ENCODE results near the gene NPAS3. TPM values are rescaled to one million over a fixed set of nuclear protein-coding genes. Genes with fewer than 3 reads are reported as not detected.

Gene NPAS3
- total RNA-seq, 1 experiment from 2014 or later, result not detected

DNA sequence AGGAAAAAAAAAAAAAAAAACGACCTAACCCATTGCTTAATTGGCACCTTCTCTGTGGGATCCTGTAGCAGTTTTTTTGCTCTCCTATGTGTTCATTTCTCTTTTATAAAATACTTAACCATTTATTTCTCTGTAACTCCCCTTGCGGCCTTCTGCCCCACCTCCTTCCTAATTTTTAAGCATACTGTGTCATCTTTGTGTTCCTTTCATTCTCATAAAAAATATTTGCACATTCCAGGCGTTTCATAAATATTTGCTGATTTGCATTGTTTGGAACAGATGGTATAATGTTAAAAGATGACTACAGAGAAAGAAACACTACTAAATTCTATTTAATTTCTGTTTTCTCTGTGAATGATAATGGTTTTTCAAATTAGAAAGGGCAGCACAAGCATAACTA, 77.9 kb downstream of the NPAS3 start:
- RAD21 ChIA-PET (ENCODE audit: low non-redundant PET in 1 of 2, low total read pairs in 2 of 2, uncharacterized antibody in 2 of 2, unreplicated experiment in 2 of 2), result no interaction called here

DNA sequence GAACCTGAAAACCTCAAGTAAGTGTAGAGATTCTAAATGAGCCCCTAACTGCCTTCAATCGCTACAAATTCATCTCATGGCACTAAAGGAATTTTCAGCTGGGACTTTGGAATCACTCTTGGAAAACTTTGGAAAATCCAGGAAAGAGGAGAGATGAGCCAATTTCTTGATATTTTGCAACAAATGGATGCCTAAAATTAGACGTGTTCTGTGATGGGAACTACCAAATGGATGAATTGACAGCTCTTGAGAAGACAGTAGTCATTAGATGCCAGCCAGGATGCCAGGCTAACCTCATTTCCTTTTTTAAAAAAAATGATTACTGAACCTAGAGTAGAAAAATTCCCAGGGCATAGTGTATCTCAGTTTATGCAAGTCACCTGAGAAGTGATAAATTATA, 78.3 kb downstream of the NPAS3 start:
- ATAC-seq, result no peak
- Histone ChIP-seq H3K27ac (ENCODE audit: low read depth, low read length) (no peak overlapping the region), H3K4me2 (ENCODE audit: low read length) (no peak overlapping the region), H3K36me3 (ENCODE audit: control insufficient read depth in 1 of 2, insufficient read depth in 2 of 2, low read length in 2 of 2) (no peaks in the 10 kb centered on the region), H3K9me3 (ENCODE audit: control insufficient read depth in 1 of 2, insufficient read depth in 1 of 2, low read depth in 1 of 2, low read length in 2 of 2) (0 out of 4 replicates have a peak, but pooled peaks cover 0 to 3% of the 10 kb centered on the region in 2 experiments), H3K79me2 (ENCODE audit: insufficient read depth, low read length) (no peaks in the 10 kb centered on the region), H3K9ac (ENCODE audit: low read length) (no peak overlapping the region), H3K4me3 (replicated peaks in 1 of 2; ENCODE audit: low read depth in 1 of 2, low read length in 2 of 2) (no peak overlapping the region), H2AFZ (ENCODE audit: low read depth, low read length, poor library complexity, severe bottlenecking) (no peak overlapping the region), H4K20me1 (ENCODE audit: insufficient read depth) (no peaks in the 10 kb centered on the region; the same call in 1 of the 2 replicates), H3K27me3 (ENCODE audit: insufficient read depth, low read length) (peaks cover 4% of the 10 kb centered on the region; the same call in 1 of the 2 replicates), H3K9me2 (ENCODE audit: insufficient read depth) (no peaks in the 10 kb centered on the region), H3K4me1 (ENCODE audit: control insufficient read depth in 1 of 2, insufficient read depth in 2 of 2, low read length in 2 of 2) (no peaks in the 10 kb centered on the region)
- BruUV-seq (replicated peaks), result no TSS peak
- intact Hi-C loops (cut with micrococcal nuclease), result no loop called here
- TF ChIP-seq, protein P1, sequence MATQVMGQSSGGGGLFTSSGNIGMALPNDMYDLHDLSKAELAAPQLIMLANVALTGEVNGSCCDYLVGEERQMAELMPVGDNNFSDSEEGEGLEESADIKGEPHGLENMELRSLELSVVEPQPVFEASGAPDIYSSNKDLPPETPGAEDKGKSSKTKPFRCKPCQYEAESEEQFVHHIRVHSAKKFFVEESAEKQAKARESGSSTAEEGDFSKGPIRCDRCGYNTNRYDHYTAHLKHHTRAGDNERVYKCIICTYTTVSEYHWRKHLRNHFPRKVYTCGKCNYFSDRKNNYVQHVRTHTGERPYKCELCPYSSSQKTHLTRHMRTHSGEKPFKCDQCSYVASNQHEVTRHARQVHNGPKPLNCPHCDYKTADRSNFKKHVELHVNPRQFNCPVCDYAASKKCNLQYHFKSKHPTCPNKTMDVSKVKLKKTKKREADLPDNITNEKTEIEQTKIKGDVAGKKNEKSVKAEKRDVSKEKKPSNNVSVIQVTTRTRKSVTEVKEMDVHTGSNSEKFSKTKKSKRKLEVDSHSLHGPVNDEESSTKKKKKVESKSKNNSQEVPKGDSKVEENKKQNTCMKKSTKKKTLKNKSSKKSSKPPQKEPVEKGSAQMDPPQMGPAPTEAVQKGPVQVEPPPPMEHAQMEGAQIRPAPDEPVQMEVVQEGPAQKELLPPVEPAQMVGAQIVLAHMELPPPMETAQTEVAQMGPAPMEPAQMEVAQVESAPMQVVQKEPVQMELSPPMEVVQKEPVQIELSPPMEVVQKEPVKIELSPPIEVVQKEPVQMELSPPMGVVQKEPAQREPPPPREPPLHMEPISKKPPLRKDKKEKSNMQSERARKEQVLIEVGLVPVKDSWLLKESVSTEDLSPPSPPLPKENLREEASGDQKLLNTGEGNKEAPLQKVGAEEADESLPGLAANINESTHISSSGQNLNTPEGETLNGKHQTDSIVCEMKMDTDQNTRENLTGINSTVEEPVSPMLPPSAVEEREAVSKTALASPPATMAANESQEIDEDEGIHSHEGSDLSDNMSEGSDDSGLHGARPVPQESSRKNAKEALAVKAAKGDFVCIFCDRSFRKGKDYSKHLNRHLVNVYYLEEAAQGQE (IDR thresholded peaks at IDR 0.05; ENCODE audit: low read depth), result no peak
- TF ChIP-seq, protein P2, sequence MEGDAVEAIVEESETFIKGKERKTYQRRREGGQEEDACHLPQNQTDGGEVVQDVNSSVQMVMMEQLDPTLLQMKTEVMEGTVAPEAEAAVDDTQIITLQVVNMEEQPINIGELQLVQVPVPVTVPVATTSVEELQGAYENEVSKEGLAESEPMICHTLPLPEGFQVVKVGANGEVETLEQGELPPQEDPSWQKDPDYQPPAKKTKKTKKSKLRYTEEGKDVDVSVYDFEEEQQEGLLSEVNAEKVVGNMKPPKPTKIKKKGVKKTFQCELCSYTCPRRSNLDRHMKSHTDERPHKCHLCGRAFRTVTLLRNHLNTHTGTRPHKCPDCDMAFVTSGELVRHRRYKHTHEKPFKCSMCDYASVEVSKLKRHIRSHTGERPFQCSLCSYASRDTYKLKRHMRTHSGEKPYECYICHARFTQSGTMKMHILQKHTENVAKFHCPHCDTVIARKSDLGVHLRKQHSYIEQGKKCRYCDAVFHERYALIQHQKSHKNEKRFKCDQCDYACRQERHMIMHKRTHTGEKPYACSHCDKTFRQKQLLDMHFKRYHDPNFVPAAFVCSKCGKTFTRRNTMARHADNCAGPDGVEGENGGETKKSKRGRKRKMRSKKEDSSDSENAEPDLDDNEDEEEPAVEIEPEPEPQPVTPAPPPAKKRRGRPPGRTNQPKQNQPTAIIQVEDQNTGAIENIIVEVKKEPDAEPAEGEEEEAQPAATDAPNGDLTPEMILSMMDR (IDR thresholded peaks at IDR 0.05 in 2 of 3, conservative IDR thresholded peaks at IDR 0.05 in 1 of 3; ENCODE audit: borderline replicate concordance in 1 of 3, insufficient read depth in 1 of 3, low read depth in 2 of 3, low read length in 2 of 3), result no peak
- no peak for TF ChIP-seq ZFX (IDR thresholded peaks at IDR 0.05)
- TF ChIP-seq EZH2 (IDR thresholded peaks at IDR 0.05), result no peak
- TF ChIP-seq EZH2phosphoT487 (IDR thresholded peaks at IDR 0.05; ENCODE audit: borderline replicate concordance), result no peak
- no peak for TF ChIP-seq TCF7L2 (IDR thresholded peaks at IDR 0.05; ENCODE audit: borderline replicate concordance, extremely low read depth, insufficient read depth, insufficient read length)
- no peak for TF ChIP-seq JUND (IDR thresholded peaks at IDR 0.05)
- POLR2A ChIA-PET, result no interaction called here
- CTCF ChIA-PET, result no interaction called here
- RAD21 ChIA-PET (ENCODE audit: low non-redundant PET in 1 of 2, low total read pairs in 2 of 2, uncharacterized antibody in 2 of 2, unreplicated experiment in 2 of 2), result no interaction called here
- DNase-seq (ENCODE audit: low read depth, low spot score), result no peak

More for the DNA sequence above, 77.9 kb downstream of the NPAS3 start:
- Histone ChIP-seq H4K20me1 (ENCODE audit: insufficient read depth) (no peaks in the 10 kb centered on the region; the same call in 1 of the 2 replicates), H3K4me2 (ENCODE audit: low read length) (no peak overlapping the region), H3K36me3 (ENCODE audit: control insufficient read depth in 1 of 2, insufficient read depth in 2 of 2, low read length in 2 of 2) (no peaks in the 10 kb centered on the region), H3K4me3 (replicated peaks in 1 of 2; ENCODE audit: low read depth in 1 of 2, low read length in 2 of 2) (no peak overlapping the region), H2AFZ (ENCODE audit: low read depth, low read length, poor library complexity, severe bottlenecking) (no peak overlapping the region), H3K9me3 (ENCODE audit: control insufficient read depth in 1 of 2, insufficient read depth in 1 of 2, low read depth in 1 of 2, low read length in 2 of 2) (0 out of 4 replicates have a peak, but pooled peaks cover 0 to 3% of the 10 kb centered on the region in 2 experiments), H3K27ac (ENCODE audit: low read depth, low read length) (no peak overlapping the region), H3K27me3 (ENCODE audit: insufficient read depth, low read length) (peaks cover 4% of the 10 kb centered on the region; the same call in 1 of the 2 replicates), H3K9me2 (ENCODE audit: insufficient read depth) (no peaks in the 10 kb centered on the region), H3K79me2 (ENCODE audit: insufficient read depth, low read length) (no peaks in the 10 kb centered on the region), H3K4me1 (ENCODE audit: control insufficient read depth in 1 of 2, insufficient read depth in 2 of 2, low read length in 2 of 2) (no peaks in the 10 kb centered on the region), H3K9ac (ENCODE audit: low read length) (no peak overlapping the region)
- DNase-seq (ENCODE audit: low read depth, low spot score) (no peak), ATAC-seq (no peak)
- ChIA-PET POLR2A (no interaction called here), CTCF (no interaction called here)
- intact Hi-C loops (cut with micrococcal nuclease), result no loop called here
- BruUV-seq (replicated peaks), result no TSS peak
- TF ChIP-seq RAD21 (IDR thresholded peaks at IDR 0.05; ENCODE audit: low read depth), result no peak
- TF ChIP-seq, protein P3, sequence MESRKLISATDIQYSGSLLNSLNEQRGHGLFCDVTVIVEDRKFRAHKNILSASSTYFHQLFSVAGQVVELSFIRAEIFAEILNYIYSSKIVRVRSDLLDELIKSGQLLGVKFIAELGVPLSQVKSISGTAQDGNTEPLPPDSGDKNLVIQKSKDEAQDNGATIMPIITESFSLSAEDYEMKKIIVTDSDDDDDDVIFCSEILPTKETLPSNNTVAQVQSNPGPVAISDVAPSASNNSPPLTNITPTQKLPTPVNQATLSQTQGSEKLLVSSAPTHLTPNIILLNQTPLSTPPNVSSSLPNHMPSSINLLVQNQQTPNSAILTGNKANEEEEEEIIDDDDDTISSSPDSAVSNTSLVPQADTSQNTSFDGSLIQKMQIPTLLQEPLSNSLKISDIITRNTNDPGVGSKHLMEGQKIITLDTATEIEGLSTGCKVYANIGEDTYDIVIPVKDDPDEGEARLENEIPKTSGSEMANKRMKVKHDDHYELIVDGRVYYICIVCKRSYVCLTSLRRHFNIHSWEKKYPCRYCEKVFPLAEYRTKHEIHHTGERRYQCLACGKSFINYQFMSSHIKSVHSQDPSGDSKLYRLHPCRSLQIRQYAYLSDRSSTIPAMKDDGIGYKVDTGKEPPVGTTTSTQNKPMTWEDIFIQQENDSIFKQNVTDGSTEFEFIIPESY (IDR thresholded peaks at IDR 0.05; ENCODE audit: extremely low read depth, insufficient replicate concordance, low read length), result no peak
- TF ChIP-seq ZNF274 (IDR thresholded peaks at IDR 0.05; ENCODE audit: low read depth, low read length), result no peak
